ENCODE data around the gene MTFR1L.
"Not testable (repeated sequence)": the region's sequence is repeated elsewhere in the genome, so short reads cannot be mapped to it uniquely, and the experiment has no call there.

Gene MTFR1L

GRCh38 chr1:25829046-25829445 is 9.3 kb downstream of the MTFR1L start:
- DNase-seq: no peak

GRCh38 chr1:25831569-25832196 is 11.9 kb downstream of the MTFR1L start:
- no peak for DNase-seq

DNA sequence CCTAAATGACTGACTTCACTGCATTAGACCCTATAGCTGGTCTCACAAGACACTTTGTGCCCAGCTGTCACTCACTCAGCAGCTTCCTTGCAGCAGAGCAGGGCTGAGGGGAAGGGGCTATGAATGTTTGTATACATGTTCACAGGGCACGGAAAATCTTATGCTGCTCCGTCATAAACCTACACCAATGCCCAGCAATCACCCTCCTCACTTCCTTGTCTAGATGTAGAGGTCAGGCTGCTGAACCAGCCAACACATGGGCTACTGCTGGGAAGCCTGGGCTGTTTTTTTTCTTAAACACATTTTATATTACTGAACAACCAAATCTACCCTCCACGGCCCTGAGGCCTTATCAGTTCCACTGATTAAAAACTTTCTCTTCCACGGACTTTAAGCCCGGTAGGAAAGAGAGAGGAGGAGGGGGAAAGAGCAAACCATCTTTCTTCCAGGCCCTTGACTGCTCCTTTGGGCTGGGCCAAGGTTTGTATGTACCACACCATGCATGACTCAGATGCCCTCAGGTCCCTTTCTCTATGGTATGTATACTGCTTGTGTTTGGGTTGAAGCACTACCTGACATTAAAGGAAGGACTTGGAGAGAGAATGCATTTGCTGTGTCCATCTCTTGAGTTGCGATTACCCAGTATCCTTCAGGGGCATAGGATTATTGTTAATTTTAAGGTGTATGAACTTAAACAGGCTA is 12.7 kb downstream of the MTFR1L start:
- no peak for DNase-seq

- DNase-seq: no peak
Measured at GRCh38 chr1:25833158-25833557, 13.4 kb downstream of the MTFR1L start.

DNA sequence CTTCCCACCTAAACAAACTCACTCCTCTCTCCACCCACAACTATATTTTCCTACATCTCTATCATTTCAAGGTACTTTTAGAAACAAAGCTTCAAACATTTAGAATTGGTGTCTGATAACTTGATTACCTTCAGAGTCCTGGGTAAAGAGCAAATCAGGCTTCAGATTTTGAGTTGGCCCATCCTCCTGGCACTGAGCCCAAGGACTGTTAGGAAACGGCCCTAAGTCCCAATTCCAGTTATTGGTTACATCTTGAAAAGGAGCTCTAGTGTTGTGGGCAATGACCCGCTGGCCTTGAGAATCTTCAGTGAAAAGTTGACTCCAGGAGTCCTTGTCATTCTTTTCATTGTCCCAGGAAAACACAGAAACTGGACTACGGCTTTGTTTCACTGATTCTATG is 15.1 kb downstream of the MTFR1L start:
- no peak for DNase-seq

- no peak for DNase-seq
Measured at GRCh38 chr1:25836695-25837094, 16.9 kb downstream of the MTFR1L start.

GRCh38 chr1:25837262-25837875 is 17.6 kb downstream of the MTFR1L start:
- DNase-seq: no peak

DNA sequence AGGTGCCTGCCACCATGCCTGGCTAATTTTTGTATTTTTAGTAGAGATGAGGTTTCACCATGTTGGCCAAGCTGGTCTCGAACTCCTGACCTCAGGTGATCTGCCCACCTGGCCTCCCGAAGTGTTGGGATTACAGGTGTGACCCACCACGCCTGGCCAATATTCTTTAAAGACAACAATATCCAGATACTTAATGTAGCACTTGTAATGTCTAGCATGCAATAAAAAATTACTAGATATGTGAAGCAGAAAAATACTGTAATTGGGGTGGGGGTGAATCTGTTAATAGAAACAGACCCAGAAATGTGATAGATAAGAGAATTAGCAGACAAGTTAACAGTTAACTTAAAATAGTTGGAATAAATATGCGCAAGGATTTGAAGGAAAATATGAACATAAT is 20.1 kb downstream of the MTFR1L start:
- not testable (repeated sequence) for DNase-seq

- no peak for DNase-seq
Measured at GRCh38 chr1:25843483-25843882, 23.7 kb downstream of the MTFR1L start.

- no peak for DNase-seq
Measured at GRCh38 chr1:25844536-25845337, 25.0 kb downstream of the MTFR1L start.

- DNase-seq: no peak
Measured at GRCh38 chr1:25845664-25846063, 25.9 kb downstream of the MTFR1L start.

GRCh38 chr1:25847929-25848328 is 28.2 kb downstream of the MTFR1L start:
- DNase-seq: no peak

DNA sequence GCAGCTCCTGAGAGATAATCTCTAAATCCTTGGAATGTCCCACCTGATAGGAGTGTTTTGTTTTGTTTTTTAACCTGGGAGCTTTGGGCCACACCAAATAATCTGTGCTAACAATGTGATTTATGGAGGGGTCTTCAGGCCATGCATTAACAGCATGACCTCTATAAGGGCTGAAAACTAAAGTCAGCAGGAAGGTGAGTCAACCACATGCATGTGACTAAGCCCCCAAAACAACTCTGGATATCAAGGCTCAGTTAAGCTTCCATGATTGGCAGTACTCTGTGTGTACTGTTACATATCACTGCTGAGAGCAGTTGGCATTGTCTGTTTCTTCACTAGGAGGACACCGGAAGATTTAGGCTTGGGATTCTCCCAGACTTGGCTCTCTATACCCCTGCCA is 28.8 kb downstream of the MTFR1L start:
- DNase-seq: no peak

- DNase-seq: no peak
Measured at GRCh38 chr1:25854554-25854953, 34.8 kb downstream of the MTFR1L start.

DNA sequence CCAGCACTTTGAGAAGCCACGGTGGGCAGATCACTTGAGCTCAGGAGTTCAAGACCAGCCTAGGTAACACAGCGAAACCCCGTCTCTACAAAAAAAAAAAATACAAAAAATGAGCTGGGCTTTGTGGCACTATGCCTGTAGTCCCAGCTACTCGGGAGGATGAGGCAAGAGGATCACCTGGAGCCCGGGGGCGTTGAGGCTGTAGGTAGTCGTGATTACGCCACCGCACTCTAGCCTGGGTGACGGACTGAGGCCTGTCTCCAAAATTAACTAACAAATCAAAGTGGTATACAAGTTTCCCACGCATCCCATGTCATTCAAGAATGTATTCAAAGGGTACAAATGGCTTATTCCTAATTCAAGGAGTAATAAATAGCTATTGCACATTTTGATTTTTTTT is 37.1 kb downstream of the MTFR1L start:
- no peak for DNase-seq

DNA sequence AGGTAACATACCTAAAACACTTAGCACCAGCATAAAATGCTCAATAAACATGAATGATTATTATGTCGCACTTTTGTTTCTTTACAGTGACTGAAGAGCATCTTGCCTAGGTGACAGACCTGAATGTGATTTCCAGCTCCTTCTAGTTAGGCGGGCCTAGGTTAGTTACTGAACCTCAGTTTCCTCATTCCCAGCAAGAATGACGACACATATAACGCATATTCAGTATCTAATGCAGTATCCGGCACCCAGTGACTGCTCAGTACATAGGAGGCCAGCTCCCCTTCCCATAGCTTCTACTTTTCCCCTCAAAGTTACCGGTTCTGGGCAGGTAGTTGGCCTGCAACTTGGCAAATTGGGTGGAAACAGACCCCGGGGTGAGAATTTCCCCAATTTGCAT is 38.7 kb downstream of the MTFR1L start:
- DNase-seq: no peak

- peak; percentile 88 for DNase-seq
Measured at GRCh38 chr1:25858906-25859789, 39.4 kb downstream of the MTFR1L start, which contains the start of gene AUNIP. AUNIP (minus strand) TSS chr1:25859457; CDS start chr1:25859357, 100 bp downstream.

- no peak for DNase-seq
Measured at GRCh38 chr1:25861316-25862286, 41.8 kb downstream of the MTFR1L start.

DNA sequence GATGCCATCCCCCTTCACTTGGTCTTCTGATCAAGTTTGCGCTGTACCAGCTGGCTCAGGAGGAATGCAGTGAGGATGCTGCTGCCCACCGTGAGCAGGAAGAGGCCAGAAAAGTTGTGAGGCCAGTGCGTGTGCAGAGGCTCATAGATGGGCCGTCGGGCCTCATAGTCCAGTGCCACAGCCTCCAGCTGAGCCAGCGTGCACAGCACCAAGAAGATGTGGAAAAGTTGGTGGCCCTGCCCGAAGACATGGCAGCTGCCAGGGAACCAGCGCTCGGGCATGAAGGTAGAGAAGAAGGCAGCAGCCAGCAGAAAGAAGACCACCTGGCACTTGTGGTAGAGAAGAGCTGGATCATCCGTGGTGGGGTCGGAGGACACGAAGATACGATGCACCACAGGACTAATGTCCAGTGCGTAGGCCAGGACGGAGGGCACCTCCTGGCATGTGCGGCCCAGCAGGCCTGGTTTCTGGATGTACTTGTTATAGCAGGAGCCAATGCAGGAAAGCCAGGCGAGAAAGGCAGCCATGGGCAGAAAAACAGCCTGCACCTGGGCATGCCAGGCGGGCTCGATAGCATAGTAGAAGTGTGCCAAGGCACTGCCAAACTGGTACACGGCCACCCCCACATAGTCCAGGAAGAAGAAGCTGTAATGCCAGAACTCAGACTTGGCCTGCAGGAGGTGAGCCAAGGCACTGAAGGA is 43.2 kb downstream of the MTFR1L start:
- no peak for DNase-seq

DNA sequence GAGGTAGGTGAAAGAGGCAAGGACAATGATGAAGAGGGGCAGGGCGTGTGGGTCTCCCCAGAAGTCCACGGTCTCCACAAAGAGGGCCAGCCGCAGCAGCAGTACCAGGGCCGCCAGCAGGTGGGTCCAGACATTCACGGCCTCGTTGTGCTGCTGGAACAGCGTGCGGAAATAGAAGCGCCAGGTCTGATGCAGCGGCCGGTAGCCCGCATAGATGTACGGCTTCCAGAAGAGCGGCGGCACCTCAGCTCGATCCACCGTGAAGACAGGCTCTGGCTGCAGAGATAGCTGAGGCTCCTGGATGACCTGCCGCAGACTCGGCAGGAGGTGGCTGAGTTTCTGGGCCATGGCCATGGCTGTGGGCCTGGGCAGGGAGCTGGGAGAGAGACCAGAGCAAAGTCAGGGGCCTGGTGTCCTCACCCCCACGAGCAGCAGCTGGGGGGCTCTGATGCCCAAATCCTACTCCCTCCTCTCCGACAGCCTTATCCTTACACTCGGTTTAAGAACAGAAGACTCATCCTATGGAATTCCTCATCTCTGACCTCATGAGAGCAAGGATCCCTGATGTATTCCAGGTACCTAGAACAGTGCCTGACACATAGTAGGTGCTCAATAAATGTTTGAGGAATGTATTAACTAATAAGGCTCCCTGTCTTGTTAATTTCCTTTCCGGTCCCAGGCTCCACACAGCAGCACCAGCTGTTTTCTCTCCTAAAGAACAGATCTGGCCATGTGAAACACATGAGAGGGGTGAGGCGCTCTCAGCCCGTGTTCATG is 43.9 kb downstream of the MTFR1L start:
- DNase-seq: no peak

Data from fibroblast of skin of right quadriceps (primary cell).